Breast epithelium (tissue), 4 donors: ENCODE data around the gene COCH. TPM values are rescaled to one million over a fixed set of nuclear protein-coding genes. Genes with fewer than 3 reads are reported as not detected.

Experiments used
- DNase-seq, 2 donors: peaks; one replicate each; pipeline ENCODE4 v3.0.0-alpha.2; 2019; ENCODE audit warnings: low spot score in 2 of 2
- H3K27ac ChIP-seq, 2 donors: fragments of 200-600 bp; sonication (generic) in 1 of 2; one replicate each; pipeline ENCODE4 v1.5.1; 2016 to 2019; ENCODE audit warnings: mild to moderate bottlenecking in 1 of 2
- H3K27me3 ChIP-seq, 2 donors: fragments of 200-600 bp; sonication (generic) in 1 of 2; one replicate each; pipeline versions ENCODE4 v1.5.1 to v1.6.0; 2017 to 2019; ENCODE audit warnings: control low read depth in 1 of 2, mild to moderate bottlenecking in 1 of 2
- H3K36me3 ChIP-seq: fragments of 200-600 bp; one replicate; pipeline ENCODE4 v1.5.1; 2019
- H3K4me1 ChIP-seq, 2 donors: fragments of 200-600 bp; sonication (generic); one replicate each; pipeline ENCODE4 v1.5.1; 2016 to 2019; ENCODE audit warnings: control low read depth in 1 of 2
- H3K4me3 ChIP-seq, 3 donors: fragments of 200-600 bp; sonication (generic); 1 replicate in 2 of 3; 2 replicates in 1 of 3; pipeline ENCODE4 v1.5.1; 2016 to 2019; ENCODE audit warnings: mild to moderate bottlenecking in 3 of 3, moderate library complexity in 2 of 3
- H3K9me3 ChIP-seq, 2 donors: fragments of 200-600 bp; sonication (generic) in 1 of 2; one replicate each; pipeline ENCODE4 v1.5.1; 2016 to 2019; ENCODE audit warnings: control low read depth in 1 of 2
- POLR2A ChIP-seq: fragments of 450-650 bp; IDR thresholded peaks from one replicate; pipeline ENCODE4 v1.6.1; 2016; ENCODE audit warnings: antibody characterized with exemption, mild to moderate bottlenecking, moderate library complexity
- POLR2AphosphoS5 ChIP-seq, 3 donors: sonication (generic); formaldehyde crosslinking; IDR thresholded peaks; one replicate each; pipeline ENCODE4 v1.6.1; 2017; ENCODE audit warnings: antibody characterized with exemption in 3 of 3
- intact Hi-C: fragments of 100-400 bp; cut with DNase I; formaldehyde crosslinking; loops from one replicate; pipeline ENCODE4 v1.15.1; 2023; ENCODE audit warnings: low total_unique reads
- total RNA-seq, 3 donors: library from RNA; depleted of rRNA; stranded (reverse); fragments of >200 nt; gene quantifications; one replicate each; pipeline ENCODE4 v1.1.0, GENCODE V29; 2016
- TF ChIP-seq, protein P1 (sequence below), 3 donors: fragments of 450-650 bp; IDR thresholded peaks; one replicate each; pipeline ENCODE4 v1.5.1; 2016 to 2017; ENCODE audit warnings: antibody characterized with exemption in 3 of 3, mild to moderate bottlenecking in 3 of 3, moderate library complexity in 3 of 3

The COCH gene
- total RNA-seq, 3 donors from 2014 or later = 0.66 to 3.5 (median 1.6) TPM

DNA sequence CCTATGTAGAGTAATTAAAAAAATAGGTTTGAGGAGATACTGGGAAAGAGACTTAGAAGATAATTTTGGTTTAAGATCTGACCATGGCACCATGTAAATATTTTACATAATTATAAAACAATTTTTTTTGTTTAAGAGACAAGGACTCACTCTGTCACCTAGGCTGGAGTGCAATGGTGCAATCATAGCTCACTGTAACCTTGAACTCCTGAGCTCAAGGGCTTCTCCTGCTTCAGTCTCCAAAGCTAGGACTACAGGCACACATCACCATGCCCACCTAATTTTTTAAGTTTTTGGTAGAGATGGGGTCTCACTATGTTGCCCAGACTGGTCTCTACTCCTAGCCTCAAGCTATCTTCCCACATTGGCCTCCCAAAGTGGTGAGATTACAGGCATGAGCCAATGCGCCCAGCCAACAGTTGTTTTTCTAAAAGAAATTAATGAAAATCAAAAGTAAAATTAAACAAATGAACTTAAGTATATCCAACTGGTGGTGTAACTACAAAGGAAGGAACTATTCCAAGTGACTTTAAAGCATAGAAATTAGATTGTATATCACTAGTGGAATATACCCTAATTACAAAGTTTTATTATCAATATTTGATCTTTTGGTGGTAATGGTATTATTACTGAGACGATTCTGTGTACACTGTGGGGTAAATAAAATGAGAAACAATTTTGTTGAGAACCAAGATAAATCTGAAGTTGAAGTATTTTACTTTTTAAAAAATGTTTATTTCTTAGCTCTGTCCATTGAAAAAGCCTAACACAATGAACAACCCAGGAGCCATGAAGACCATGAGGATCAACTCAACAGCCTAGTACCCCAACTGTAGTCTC, 29.1 kb downstream of the COCH start:
- H3K4me1 ChIP-seq = no peaks in the 10 kb centered on the region
- H3K9me3 ChIP-seq = no peaks in the 10 kb centered on the region
- intact Hi-C loops = no loop called here
- H3K27me3 ChIP-seq = no peaks in the 10 kb centered on the region
- H3K4me3 ChIP-seq = no peak overlapping the region
- no peak for DNase-seq
- peaks cover 3% of the 10 kb centered on the region for H3K36me3 ChIP-seq
- TF ChIP-seq, protein P1, sequence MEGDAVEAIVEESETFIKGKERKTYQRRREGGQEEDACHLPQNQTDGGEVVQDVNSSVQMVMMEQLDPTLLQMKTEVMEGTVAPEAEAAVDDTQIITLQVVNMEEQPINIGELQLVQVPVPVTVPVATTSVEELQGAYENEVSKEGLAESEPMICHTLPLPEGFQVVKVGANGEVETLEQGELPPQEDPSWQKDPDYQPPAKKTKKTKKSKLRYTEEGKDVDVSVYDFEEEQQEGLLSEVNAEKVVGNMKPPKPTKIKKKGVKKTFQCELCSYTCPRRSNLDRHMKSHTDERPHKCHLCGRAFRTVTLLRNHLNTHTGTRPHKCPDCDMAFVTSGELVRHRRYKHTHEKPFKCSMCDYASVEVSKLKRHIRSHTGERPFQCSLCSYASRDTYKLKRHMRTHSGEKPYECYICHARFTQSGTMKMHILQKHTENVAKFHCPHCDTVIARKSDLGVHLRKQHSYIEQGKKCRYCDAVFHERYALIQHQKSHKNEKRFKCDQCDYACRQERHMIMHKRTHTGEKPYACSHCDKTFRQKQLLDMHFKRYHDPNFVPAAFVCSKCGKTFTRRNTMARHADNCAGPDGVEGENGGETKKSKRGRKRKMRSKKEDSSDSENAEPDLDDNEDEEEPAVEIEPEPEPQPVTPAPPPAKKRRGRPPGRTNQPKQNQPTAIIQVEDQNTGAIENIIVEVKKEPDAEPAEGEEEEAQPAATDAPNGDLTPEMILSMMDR (IDR thresholded peaks at IDR 0.05) = no peak
- TF ChIP-seq POLR2AphosphoS5 (IDR thresholded peaks at IDR 0.05) (no peak), POLR2A (no peak)
- no peak overlapping the region for H3K27ac ChIP-seq

DNA sequence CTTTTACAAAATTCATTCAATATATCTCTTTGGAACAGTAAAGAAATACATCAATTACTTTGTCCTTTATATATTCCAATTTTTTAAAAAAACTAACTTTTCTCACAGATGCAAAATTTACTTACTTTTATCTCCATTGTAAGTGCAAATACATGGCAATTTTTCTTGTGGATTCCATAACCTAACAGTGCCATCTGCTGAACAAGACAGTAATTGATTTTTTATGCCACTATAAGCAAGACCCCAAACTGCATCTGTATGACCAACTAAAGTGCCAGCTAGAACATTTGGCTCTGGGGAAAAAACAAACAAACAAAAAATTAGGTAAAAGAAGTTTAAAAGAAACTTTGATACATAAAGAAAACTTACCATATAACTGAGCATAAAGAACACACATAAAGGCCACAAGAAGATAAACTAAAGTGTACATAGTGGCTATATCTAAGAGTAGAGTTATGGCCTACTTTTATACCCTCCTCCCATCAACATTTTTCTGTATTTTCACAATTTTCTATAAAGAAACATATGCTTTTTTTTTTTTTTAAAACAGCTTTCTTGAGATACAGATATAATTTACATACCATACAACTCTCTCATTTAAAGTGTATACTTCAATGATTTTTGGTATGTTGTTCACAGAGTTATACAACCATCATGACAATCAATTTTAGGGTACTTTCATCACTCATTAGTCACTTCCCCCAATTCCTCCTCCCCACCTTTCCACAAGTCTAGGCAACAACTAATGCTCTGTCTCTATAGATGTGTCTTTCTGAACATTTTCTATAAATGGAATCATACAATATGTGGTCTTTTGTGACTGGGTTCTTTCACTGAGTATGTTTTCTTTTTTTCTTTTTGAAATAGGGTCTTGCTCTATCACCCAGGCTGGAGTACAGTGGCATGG, 32.6 kb downstream of the COCH start:
- Histone ChIP-seq H3K9me3 (no peaks in the 10 kb centered on the region), H3K36me3 (no peaks in the 10 kb centered on the region), H3K4me3 (no peak overlapping the region), H3K27ac (no peak overlapping the region), H3K27me3 (no peaks in the 10 kb centered on the region), H3K4me1 (no peaks in the 10 kb centered on the region)
- DNase-seq = no peak
- intact Hi-C loops = no loop called here
- TF ChIP-seq, protein P1 (IDR thresholded peaks at IDR 0.05) = peak in 1 of 3 donors; percentile 13
- no peak for TF ChIP-seq POLR2A

DNA sequence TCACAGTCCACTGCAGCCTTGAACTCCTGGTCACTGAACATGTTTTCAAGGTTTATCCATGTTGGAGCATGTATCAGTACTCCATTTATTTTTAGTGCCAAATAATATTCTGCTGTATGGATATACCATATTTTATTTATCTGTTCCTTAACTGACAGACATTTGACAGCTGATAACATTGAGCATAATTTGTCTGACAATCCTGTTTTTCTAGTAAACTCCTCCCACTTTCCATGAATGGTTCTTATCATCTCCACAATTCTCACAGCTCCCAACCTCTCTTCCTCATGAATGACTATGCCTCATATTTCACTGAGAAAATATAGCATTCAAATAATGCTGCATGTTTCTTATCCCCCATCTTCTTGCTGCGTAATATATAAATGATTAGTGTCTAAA, 33.3 kb downstream of the COCH start:
- intact Hi-C loops = no loop called here

DNA sequence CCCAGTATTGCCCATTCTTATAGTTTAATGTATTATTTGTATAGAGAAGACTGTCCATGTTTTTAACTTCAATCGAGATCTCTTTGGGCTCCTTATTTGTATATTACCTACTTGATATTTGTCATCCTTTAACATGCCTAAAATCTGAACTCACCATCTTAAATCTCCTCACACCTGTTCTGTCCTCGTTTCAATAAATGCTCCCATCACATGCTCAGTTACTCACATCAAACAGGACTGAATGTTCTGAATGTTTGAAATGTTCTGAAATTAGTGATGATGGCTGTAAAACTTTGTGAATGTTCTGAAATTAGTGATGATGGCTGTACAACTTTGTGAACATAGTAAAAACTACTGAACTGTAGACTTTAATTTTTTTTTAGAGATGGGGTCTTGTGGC, 34.5 kb downstream of the COCH start:
- DNase-seq = no peak
- TF ChIP-seq, protein P1 (IDR thresholded peaks at IDR 0.05) = no peak
- no peak for TF ChIP-seq POLR2A
- no peak for TF ChIP-seq POLR2AphosphoS5 (IDR thresholded peaks at IDR 0.05)
- Histone ChIP-seq H3K4me3 (no peak overlapping the region), H3K9me3 (no peaks in the 10 kb centered on the region), H3K4me1 (no peaks in the 10 kb centered on the region), H3K27me3 (no peaks in the 10 kb centered on the region), H3K36me3 (no peaks in the 10 kb centered on the region), H3K27ac (no peak overlapping the region)
- intact Hi-C loops = no loop called here

More for the DNA sequence above, 33.3 kb downstream of the COCH start:
- Histone ChIP-seq H3K4me1 (no peaks in the 10 kb centered on the region), H3K27ac (no peak overlapping the region), H3K4me3 (no peak overlapping the region), H3K36me3 (no peaks in the 10 kb centered on the region), H3K27me3 (no peaks in the 10 kb centered on the region), H3K9me3 (no peaks in the 10 kb centered on the region)
- no peak for TF ChIP-seq POLR2AphosphoS5 (IDR thresholded peaks at IDR 0.05)
- no peak for DNase-seq

DNA sequence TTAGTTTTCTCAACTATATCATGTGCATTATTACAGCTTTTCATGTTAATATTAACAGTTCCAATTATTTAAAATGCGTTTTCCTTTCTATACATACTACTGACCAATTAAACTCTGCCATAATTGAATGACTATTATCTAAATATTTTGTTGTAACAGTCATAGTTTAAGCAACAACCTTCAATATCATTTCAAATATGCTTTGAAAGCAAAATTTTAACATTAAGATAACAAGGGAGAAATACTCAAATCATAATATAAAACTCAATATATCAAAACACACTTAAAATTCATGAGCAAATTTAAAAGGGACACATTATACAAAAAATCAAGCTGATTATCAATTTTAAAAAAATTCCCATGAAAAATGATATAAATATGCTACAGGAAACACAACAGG, 40.5 kb downstream of the COCH start:
- Histone ChIP-seq H3K36me3 (no peaks in the 10 kb centered on the region), H3K9me3 (no peaks in the 10 kb centered on the region), H3K27ac (no peak overlapping the region), H3K27me3 (no peaks in the 10 kb centered on the region), H3K4me1 (no peaks in the 10 kb centered on the region), H3K4me3 (no peak overlapping the region)
- intact Hi-C loops = no loop called here
- DNase-seq = no peak
- TF ChIP-seq POLR2A (no peak), POLR2AphosphoS5 (IDR thresholded peaks at IDR 0.05) (no peak)
- TF ChIP-seq, protein P1 (IDR thresholded peaks at IDR 0.05) = no peak
